ENCODE measurements around the gene ACOT4. TPM values are rescaled to one million over a fixed set of nuclear protein-coding genes. Genes with fewer than 3 reads are reported as not detected.

The ACOT4 gene
- total and polyA plus RNA-seq, 2 experiments from 2014 or later: 1.0 to 1.6 TPM

- ATAC-seq (peak; percentile 99), DNase-seq (ENCODE audit: low spot score) (peak; percentile 95)
- Histone ChIP-seq H3F3A (replicated peaks; ENCODE audit: low read depth) (no peaks in the 10 kb centered on the region; the same call in 1 of the 2 replicates), H3K36me3 (ENCODE audit: insufficient read depth) (no peaks in the 10 kb centered on the region), H3K4me2 (peak within 1 kb of the TSS; percentile 92), H2AFZ (peak within 1 kb of the TSS; percentile 99), H3K79me2 (replicated peaks; ENCODE audit: insufficient read depth) (peaks cover 7% of the 10 kb centered on the region), H3K27me3 (ENCODE audit: insufficient read depth) (no peaks in the 10 kb centered on the region), H3K4me1 (ENCODE audit: insufficient read depth) (peaks cover 13% of the 10 kb centered on the region; the same call in 1 of the 2 replicates), H3K9me2 (ENCODE audit: insufficient read depth) (no peaks in the 10 kb centered on the region), H3K27ac (ENCODE audit: low read depth) (peak within 1 kb of the TSS; percentile 90), H3K4me3 (peak within 1 kb of the TSS; percentile 81), H4K20me1 (replicated peaks; ENCODE audit: insufficient read depth) (no peaks in the 10 kb centered on the region)
- Mint-ChIP-seq H3K9me3 (no peaks in the 10 kb centered on the region; the same call in 1 of the 3 replicates), H3K27me3 (ENCODE audit: insufficient read depth, low read depth, poor library complexity) (peaks cover 5% of the 10 kb centered on the region), H3K36me3 (ENCODE audit: low read depth) (no peaks in the 10 kb centered on the region), H3K4me1 (peaks cover 21% of the 10 kb centered on the region; the same call in 2 of the 3 replicates), H3K4me3 (peak within 1 kb of the TSS; percentile 95), H3K27ac (peak within 1 kb of the TSS; percentile 97)
- TF ChIP-seq STAT1 (IDR thresholded peaks at IDR 0.05; ENCODE audit: unreplicated experiment): no peak
- TF ChIP-seq, protein P1, sequence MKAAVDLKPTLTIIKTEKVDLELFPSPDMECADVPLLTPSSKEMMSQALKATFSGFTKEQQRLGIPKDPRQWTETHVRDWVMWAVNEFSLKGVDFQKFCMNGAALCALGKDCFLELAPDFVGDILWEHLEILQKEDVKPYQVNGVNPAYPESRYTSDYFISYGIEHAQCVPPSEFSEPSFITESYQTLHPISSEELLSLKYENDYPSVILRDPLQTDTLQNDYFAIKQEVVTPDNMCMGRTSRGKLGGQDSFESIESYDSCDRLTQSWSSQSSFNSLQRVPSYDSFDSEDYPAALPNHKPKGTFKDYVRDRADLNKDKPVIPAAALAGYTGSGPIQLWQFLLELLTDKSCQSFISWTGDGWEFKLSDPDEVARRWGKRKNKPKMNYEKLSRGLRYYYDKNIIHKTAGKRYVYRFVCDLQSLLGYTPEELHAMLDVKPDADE (IDR thresholded peaks at IDR 0.05): 0 out of 2 replicates have a peak, but pooled peaks have one; percentile 34
- TF ChIP-seq NANOG (IDR thresholded peaks at IDR 0.05; ENCODE audit: borderline replicate concordance): no peak
- TF ChIP-seq EZH2 (IDR thresholded peaks at IDR 0.05; ENCODE audit: low read depth, unreplicated experiment): no peak
- peak; percentile 85 for TF ChIP-seq POLR2AphosphoS5 (IDR thresholded peaks at IDR 0.05; ENCODE audit: low read depth)
- TF ChIP-seq, protein P2, sequence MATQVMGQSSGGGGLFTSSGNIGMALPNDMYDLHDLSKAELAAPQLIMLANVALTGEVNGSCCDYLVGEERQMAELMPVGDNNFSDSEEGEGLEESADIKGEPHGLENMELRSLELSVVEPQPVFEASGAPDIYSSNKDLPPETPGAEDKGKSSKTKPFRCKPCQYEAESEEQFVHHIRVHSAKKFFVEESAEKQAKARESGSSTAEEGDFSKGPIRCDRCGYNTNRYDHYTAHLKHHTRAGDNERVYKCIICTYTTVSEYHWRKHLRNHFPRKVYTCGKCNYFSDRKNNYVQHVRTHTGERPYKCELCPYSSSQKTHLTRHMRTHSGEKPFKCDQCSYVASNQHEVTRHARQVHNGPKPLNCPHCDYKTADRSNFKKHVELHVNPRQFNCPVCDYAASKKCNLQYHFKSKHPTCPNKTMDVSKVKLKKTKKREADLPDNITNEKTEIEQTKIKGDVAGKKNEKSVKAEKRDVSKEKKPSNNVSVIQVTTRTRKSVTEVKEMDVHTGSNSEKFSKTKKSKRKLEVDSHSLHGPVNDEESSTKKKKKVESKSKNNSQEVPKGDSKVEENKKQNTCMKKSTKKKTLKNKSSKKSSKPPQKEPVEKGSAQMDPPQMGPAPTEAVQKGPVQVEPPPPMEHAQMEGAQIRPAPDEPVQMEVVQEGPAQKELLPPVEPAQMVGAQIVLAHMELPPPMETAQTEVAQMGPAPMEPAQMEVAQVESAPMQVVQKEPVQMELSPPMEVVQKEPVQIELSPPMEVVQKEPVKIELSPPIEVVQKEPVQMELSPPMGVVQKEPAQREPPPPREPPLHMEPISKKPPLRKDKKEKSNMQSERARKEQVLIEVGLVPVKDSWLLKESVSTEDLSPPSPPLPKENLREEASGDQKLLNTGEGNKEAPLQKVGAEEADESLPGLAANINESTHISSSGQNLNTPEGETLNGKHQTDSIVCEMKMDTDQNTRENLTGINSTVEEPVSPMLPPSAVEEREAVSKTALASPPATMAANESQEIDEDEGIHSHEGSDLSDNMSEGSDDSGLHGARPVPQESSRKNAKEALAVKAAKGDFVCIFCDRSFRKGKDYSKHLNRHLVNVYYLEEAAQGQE (IDR thresholded peaks at IDR 0.05; ENCODE audit: unreplicated experiment): no peak
- TF ChIP-seq, protein P3, sequence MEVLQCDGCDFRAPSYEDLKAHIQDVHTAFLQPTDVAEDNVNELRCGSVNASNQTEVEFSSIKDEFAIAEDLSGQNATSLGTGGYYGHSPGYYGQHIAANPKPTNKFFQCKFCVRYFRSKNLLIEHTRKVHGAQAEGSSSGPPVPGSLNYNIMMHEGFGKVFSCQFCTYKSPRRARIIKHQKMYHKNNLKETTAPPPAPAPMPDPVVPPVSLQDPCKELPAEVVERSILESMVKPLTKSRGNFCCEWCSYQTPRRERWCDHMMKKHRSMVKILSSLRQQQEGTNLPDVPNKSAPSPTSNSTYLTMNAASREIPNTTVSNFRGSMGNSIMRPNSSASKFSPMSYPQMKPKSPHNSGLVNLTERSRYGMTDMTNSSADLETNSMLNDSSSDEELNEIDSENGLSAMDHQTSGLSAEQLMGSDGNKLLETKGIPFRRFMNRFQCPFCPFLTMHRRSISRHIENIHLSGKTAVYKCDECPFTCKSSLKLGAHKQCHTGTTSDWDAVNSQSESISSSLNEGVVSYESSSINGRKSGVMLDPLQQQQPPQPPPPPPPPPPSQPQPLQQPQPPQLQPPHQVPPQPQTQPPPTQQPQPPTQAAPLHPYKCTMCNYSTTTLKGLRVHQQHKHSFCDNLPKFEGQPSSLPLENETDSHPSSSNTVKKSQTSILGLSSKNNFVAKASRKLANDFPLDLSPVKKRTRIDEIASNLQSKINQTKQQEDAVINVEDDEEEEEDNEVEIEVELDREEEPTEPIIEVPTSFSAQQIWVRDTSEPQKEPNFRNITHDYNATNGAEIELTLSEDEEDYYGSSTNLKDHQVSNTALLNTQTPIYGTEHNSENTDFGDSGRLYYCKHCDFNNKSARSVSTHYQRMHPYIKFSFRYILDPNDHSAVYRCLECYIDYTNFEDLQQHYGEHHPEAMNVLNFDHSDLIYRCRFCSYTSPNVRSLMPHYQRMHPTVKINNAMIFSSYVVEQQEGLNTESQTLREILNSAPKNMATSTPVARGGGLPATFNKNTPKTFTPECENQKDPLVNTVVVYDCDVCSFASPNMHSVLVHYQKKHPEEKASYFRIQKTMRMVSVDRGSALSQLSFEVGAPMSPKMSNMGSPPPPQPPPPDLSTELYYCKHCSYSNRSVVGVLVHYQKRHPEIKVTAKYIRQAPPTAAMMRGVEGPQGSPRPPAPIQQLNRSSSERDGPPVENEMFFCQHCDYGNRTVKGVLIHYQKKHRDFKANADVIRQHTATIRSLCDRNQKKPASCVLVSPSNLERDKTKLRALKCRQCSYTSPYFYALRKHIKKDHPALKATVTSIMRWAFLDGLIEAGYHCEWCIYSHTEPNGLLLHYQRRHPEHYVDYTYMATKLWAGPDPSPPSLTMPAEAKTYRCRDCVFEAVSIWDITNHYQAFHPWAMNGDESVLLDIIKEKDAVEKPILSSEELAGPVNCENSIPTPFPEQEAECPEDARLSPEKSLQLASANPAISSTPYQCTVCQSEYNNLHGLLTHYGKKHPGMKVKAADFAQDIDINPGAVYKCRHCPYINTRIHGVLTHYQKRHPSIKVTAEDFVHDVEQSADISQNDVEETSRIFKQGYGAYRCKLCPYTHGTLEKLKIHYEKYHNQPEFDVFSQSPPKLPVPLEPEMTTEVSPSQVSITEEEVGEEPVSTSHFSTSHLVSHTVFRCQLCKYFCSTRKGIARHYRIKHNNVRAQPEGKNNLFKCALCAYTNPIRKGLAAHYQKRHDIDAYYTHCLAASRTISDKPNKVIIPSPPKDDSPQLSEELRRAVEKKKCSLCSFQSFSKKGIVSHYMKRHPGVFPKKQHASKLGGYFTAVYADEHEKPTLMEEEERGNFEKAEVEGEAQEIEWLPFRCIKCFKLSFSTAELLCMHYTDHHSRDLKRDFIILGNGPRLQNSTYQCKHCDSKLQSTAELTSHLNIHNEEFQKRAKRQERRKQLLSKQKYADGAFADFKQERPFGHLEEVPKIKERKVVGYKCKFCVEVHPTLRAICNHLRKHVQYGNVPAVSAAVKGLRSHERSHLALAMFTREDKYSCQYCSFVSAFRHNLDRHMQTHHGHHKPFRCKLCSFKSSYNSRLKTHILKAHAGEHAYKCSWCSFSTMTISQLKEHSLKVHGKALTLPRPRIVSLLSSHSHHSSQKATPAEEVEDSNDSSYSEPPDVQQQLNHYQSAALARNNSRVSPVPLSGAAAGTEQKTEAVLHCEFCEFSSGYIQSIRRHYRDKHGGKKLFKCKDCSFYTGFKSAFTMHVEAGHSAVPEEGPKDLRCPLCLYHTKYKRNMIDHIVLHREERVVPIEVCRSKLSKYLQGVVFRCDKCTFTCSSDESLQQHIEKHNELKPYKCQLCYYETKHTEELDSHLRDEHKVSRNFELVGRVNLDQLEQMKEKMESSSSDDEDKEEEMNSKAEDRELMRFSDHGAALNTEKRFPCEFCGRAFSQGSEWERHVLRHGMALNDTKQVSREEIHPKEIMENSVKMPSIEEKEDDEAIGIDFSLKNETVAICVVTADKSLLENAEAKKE (CRISPR knock-in tag; IDR thresholded peaks at IDR 0.05): no peak
- no peak for TF ChIP-seq ZNF114 (CRISPR knock-in tag; IDR thresholded peaks at IDR 0.05)
- TF ChIP-seq, protein P4, sequence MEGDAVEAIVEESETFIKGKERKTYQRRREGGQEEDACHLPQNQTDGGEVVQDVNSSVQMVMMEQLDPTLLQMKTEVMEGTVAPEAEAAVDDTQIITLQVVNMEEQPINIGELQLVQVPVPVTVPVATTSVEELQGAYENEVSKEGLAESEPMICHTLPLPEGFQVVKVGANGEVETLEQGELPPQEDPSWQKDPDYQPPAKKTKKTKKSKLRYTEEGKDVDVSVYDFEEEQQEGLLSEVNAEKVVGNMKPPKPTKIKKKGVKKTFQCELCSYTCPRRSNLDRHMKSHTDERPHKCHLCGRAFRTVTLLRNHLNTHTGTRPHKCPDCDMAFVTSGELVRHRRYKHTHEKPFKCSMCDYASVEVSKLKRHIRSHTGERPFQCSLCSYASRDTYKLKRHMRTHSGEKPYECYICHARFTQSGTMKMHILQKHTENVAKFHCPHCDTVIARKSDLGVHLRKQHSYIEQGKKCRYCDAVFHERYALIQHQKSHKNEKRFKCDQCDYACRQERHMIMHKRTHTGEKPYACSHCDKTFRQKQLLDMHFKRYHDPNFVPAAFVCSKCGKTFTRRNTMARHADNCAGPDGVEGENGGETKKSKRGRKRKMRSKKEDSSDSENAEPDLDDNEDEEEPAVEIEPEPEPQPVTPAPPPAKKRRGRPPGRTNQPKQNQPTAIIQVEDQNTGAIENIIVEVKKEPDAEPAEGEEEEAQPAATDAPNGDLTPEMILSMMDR (conservative IDR thresholded peaks at IDR 0.05; ENCODE audit: low read depth in 2 of 2): no peak
- no peak for TF ChIP-seq JUNB (IDR thresholded peaks at IDR 0.05; ENCODE audit: unreplicated experiment)
- no peak for TF ChIP-seq EZH2phosphoT487 (IDR thresholded peaks at IDR 0.05; ENCODE audit: unreplicated experiment)
Measured at GRCh38 chr14:73644531-73645247, 53.0 kb downstream of the ACOT4 start, which contains the start of gene DNAL1. DNAL1 (plus strand) TSS chr14:73644986; CDS start chr14:73645040, 54 bp downstream.

All from GM23338 (cell line).